ENCODE measurements around the gene DLG2.

- TF ChIP-seq EZH2phosphoT487 (IDR thresholded peaks at IDR 0.05; ENCODE audit: borderline replicate concordance, low read depth, low read length) (no peak), CTCF (conservative IDR thresholded peaks at IDR 0.05; ENCODE audit: low read length) (no peak)
Measured at GRCh38 chr11:84902445-84902844, 724.7 kb downstream of the DLG2 start.
